Urothelium cell line (cell line): Measurements from ENCODE around the gene IMPG2.
"Not testable (repeated sequence)": the region's sequence is repeated elsewhere in the genome, so short reads cannot be mapped to it uniquely, and the experiment has no call there.

Experiments used
- DNase-seq: peaks from one replicate; pipeline ENCODE4 v3.0.0; 2011; ENCODE audit warnings: low spot score, mixed read lengths
- FAIRE-seq: peaks from 2 replicates; lab custom pipeline; 2011; peaks lifted over from hg19 to GRCh38; lab: Jason Lieb, UNC

Gene IMPG2

GRCh38 chr3:101320475-101320874 lies at the start of gene IMPG2:
IMPG2 (minus strand) TSS chr3:101320575; CDS start chr3:101320372, 203 bp downstream.
- DNase-seq: no peak
- FAIRE-seq: no peak

- FAIRE-seq: no peak
- no peak for DNase-seq
These were observed 42.0 kb upstream of the IMPG2 start for GRCh38 chr3:101362406-101362805.

- DNase-seq: no peak
- FAIRE-seq: no peak
These were observed 31.5 kb upstream of the IMPG2 start for GRCh38 chr3:101351829-101352228.

GRCh38 chr3:101340591-101340990 lies 20.2 kb upstream of the IMPG2 start:
- FAIRE-seq (no peak), DNase-seq (no peak)

- FAIRE-seq (peak; percentile 67), DNase-seq (no peak)
These were observed 13.5 kb upstream of the IMPG2 start for GRCh38 chr3:101333883-101334282.

GRCh38 chr3:101329016-101329673 lies 8.8 kb upstream of the IMPG2 start:
- DNase-seq (no peak), FAIRE-seq (no peak)

- FAIRE-seq (no peak), DNase-seq (no peak)
These were observed 5.2 kb upstream of the IMPG2 start for GRCh38 chr3:101325393-101326134.

GRCh38 chr3:101319531-101319930 lies 844 bp downstream of the IMPG2 start:
- no peak for FAIRE-seq
- DNase-seq: no peak

GRCh38 chr3:101312545-101312944 lies 7.8 kb downstream of the IMPG2 start:
- no peak for FAIRE-seq
- DNase-seq: no peak

- DNase-seq (no peak), FAIRE-seq (no peak)
These were observed 8.7 kb downstream of the IMPG2 start for GRCh38 chr3:101311676-101312075.

GRCh38 chr3:101310978-101311375 lies 9.4 kb downstream of the IMPG2 start:
- no peak for DNase-seq
- FAIRE-seq: no peak

GRCh38 chr3:101308147-101308772 lies 12.1 kb downstream of the IMPG2 start:
- not testable (repeated sequence) for DNase-seq, FAIRE-seq

GRCh38 chr3:101303836-101304235 lies 16.5 kb downstream of the IMPG2 start:
- FAIRE-seq: no peak
- no peak for DNase-seq

GRCh38 chr3:101303089-101303731 lies 17.2 kb downstream of the IMPG2 start:
- FAIRE-seq: no peak
- no peak for DNase-seq

GRCh38 chr3:101300073-101300472 lies 20.3 kb downstream of the IMPG2 start:
- no peak for FAIRE-seq
- DNase-seq: no peak

GRCh38 chr3:101292027-101292426 lies 28.3 kb downstream of the IMPG2 start:
- FAIRE-seq: no peak
- no peak for DNase-seq

GRCh38 chr3:101288294-101288693 lies 32.1 kb downstream of the IMPG2 start:
- FAIRE-seq: peak; percentile 46

GRCh38 chr3:101284757-101285156 lies 35.6 kb downstream of the IMPG2 start:
- DNase-seq (no peak), FAIRE-seq (no peak)

More at GRCh38 chr3:101288294-101288693, 32.1 kb downstream of the IMPG2 start:
- DNase-seq: no peak

- FAIRE-seq (no peak), DNase-seq (no peak)
These were observed 38.8 kb downstream of the IMPG2 start for GRCh38 chr3:101281521-101282030.

GRCh38 chr3:101279765-101280385 lies 40.5 kb downstream of the IMPG2 start:
- no peak for FAIRE-seq
- no peak for DNase-seq

- no peak for FAIRE-seq
- DNase-seq: no peak
These were observed 41.2 kb downstream of the IMPG2 start for GRCh38 chr3:101279162-101279561.
